NCI-H510A (cell line): ENCODE results near the gene VDAC1.
A peak's percentile ranks its signal among the peaks of the same experiment; 100 is the strongest.
"Not testable (repeated sequence)": the region's sequence is repeated elsewhere in the genome, so short reads cannot be mapped to it uniquely, and the experiment has no call there.

Experiments used
- DNase-seq: peaks from one replicate; lab custom pipeline; 2025; lab: John Stamatoyannopoulos, UW

VDAC1 gene, protein sequence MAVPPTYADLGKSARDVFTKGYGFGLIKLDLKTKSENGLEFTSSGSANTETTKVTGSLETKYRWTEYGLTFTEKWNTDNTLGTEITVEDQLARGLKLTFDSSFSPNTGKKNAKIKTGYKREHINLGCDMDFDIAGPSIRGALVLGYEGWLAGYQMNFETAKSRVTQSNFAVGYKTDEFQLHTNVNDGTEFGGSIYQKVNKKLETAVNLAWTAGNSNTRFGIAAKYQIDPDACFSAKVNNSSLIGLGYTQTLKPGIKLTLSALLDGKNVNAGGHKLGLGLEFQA

GRCh38 chr5:134004626-134005416, at the start of gene VDAC1:
Gene VDAC1 (minus strand): TSS chr5:134004975. CDS start chr5:133993012, 11,963 bp downstream.
- peak; percentile 38 for DNase-seq

DNA sequence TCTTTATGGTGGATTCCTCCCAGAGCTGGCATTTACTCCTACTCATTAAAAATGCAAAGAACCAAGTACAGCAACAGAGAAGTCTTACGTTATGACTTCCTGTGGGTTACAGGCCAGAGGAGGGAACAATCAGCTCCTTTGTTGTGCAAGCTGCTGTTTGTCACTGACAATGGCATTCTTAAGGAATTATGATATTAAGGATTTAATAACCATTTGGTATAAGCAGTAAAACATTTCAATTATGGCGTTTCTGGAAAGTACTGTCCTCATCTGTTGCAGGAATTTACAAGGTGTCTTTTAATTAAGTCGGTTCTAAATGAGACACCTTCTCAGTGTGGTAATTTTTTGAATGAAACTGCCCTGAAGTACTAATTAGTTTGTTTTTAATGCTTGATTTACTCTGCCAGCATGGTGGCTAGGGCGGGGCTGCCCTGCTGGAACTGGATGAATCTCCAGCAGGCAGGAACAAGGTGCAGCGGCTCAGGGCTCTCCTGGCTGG, 49.1 kb upstream of the VDAC1 start:
- no peak for DNase-seq

DNA sequence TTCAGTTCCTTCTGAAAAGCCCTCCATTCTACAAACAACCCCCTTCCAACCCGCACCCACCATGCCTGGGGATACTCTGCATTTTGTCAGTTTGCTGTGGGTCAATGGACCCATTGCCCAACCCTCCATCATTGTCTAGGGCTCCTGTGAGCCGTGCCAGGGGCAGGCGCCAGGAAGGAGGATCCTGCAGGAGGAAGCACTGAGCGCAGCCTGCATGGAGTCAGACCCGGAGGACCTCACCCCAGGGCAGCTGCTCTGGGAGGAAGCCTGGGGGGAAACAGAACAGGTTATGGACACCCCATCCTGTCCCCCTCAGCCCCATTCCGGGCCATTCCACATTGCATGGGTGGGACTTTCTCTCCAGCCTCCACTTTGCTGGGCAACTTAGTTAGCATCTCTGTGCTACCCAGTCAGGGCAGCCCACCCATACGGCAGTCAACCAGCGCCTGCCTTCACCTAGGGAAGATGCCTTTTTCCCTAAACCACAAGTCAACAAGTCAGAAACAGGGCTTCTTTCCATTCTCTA, 48.6 kb upstream of the VDAC1 start:
- no peak for DNase-seq

GRCh38 chr5:134051305-134051704, 46.5 kb upstream of the VDAC1 start:
- DNase-seq: no peak

- no peak for DNase-seq
Measured at GRCh38 chr5:134048864-134049263, 44.1 kb upstream of the VDAC1 start.

- DNase-seq: no peak
Measured at GRCh38 chr5:134047687-134048056, 42.9 kb upstream of the VDAC1 start.

DNA sequence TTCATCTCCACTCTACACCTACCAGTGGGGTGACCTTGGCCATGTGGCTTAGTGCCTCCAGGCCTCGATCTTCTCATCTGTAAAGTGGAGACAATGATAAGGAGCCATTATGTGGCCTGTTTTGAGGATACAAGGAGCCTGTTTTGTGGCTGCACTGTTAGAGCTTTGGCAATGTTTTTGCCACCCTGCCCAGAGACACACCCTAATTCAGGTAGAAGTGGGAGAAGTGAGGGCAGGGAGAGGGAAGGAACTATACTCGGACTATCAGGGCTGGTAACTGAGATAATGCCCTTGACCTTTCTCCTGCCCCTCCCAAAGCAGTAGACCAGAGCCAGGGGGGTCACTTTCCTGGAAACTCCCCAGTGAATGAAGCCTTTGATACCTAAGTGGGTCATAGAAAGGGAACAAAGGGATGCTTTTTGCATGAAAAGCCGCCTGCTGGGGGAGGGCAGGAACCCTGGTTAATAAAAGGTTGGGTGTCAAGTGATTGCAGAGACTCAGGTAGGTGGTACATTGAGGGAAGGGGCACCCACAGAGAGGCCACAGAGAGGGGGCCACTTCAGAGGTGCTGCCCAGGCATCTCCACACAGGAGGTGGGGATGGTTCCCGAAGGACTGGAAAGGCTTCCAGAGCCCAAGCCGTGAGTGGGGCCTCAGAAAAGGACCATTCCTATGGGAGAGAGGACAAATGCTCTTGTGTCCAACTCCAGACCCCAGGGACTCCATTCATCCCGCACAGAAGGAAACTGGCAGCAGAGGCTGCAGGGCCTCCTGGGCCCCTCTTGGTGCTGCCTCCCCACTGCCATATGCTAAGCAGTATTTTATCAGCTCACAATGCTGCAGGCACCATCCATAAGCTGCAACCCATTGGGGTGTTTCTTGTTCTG, 42.3 kb upstream of the VDAC1 start:
- no peak for DNase-seq

DNA sequence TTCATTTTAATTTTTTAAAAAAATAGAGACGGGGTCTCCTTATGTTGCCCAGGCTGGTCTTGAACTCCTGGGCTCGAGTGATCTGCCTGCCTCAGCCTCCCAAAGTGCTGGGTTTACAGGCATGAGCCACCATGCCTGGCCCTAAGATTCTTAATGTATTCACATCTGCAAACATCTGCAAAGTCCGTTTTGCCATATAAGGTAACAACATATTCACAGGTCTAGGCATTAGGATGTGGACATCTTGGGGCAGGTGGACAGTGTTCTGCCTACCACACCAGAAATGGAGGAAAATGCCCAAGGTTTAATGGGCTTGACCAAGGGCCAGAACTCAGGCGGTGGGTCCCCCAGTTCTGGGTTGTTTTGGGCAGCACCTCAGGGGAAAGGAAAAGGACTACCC, 41.6 kb upstream of the VDAC1 start:
- DNase-seq: no peak

- no peak for DNase-seq
Measured at GRCh38 chr5:134043793-134044792, 39.3 kb upstream of the VDAC1 start.

- DNase-seq: no peak
Measured at GRCh38 chr5:134041570-134042411, 37.0 kb upstream of the VDAC1 start.

DNA sequence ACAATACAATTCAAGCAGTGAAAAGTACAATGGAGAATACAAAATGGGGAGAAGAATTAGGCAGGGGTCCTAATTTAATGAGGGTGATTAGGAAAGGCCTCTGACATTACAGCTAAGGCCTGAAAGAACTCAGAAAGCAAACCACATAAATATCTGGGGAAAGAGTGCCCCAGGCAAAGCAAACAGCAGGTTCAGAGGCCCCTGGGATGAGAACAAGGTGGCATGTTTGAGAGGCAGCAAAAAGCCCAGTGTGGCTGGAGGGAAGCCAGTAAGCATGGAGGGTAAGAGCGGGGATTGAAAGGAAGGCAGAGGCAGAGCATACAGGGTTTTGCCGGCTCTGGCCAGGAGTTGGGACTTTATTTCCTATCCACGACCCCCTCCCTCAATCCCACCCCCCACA, 33.4 kb upstream of the VDAC1 start:
- DNase-seq: no peak

DNA sequence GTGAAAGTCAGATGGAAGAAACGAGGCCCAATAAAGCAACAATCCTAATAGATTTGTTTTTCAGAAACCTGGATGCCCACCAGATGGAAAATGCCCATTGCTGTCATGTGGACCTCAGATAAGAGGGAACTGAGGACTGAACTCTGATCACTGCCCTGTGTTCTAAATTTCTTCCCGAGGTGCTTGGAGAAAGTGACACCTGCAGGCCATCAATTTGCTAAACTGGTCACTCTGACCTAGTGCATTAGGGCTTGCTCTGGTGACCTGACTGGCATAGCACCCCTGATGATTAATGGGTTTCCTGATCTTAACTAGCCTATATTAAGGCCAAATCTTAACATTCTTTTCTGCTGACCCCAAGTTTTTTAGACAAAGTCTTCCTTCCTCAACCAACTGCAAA, 32.4 kb upstream of the VDAC1 start:
- no peak for DNase-seq

DNA sequence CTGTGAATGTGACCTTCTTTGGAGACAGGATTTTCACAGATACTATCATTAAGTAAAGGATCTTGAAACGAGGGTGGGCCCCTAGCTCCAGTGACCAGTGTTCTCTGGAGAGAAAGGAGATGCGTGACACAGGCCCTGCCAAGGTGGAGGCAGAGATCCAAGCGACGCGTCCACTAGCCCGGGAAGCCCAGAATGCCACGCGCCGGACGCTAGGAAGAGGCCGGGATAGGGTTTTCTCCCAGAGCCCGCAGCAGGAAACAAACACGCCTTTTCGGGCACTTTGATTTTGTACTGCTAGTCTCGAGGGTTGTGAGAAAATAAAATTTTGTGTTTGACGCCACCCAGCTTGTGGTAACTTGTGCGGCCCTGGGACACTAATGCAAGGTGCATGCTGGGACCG, 29.6 kb upstream of the VDAC1 start:
- no peak for DNase-seq

DNA sequence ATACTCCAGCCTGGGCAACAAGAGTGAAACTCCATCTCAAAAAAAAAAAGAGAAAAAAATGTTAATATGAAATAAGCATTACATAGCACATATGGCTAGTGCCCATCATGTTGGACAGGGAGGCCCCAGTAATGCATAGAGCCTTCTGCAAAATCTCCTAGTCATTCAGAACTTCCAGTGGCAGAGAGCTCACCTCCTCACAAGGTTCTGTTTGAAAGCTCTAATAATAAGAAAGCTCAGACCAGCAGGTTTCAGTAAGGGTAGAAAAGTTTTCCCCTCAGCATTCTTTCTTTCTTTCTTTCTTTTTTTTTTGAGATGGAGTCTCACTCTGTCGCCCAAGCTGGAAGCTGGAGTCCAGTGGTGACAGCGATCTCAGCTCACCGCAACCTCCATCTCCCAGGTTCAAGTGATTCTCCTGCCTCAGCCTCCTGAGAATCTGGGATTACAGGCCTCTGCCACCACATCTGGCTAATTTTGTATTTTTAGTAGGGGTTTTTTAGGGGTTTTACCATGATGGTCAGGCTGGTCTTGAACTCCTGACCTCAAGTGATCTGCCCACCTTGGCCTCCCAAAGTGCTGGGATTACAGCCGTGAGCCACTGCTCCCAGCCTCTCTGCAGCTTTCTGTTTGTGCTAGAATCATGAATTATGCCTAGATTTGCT, 25.7 kb upstream of the VDAC1 start:
- DNase-seq: not testable (repeated sequence)

GRCh38 chr5:134029156-134029555, 24.4 kb upstream of the VDAC1 start:
- no peak for DNase-seq

GRCh38 chr5:134028496-134028895, 23.7 kb upstream of the VDAC1 start:
- DNase-seq: no peak

- DNase-seq: no peak
Measured at GRCh38 chr5:134027288-134027615, 22.5 kb upstream of the VDAC1 start.

- peak; percentile 18 for DNase-seq
Measured at GRCh38 chr5:134026521-134027287, 21.9 kb upstream of the VDAC1 start.

DNA sequence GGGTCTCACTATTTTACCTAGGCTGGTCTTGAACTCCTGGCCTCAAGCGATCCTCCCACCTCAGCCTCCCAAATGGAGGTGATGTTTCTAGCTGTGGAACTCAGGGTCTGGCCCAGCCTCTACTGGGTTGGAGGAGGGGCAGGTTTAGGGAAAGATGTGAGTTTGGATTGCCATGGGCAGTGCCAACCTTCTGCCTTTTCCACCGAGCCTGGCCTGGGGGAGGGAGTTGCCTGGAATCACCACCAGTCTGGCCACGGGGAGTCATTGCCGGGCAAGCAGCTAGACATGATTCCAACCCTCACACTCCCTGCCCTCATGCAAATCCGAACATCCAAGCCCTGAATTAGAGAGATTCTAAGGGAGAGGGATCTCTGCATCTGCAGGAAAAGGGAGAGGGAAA, 21.0 kb upstream of the VDAC1 start:
- DNase-seq: no peak
